GM12878 (cell line): ENCODE results near the gene VWA8. TPM values are rescaled to one million over a fixed set of nuclear protein-coding genes. Genes with fewer than 3 reads are reported as not detected.

Experiments
- ATAC-seq: fragments of 200-7000 bp; cut with Tn5 transposase; 3 replicates; pipeline ENCODE4 v1.9.1; 2020; ENCODE audit warnings: mild to moderate bottlenecking, moderate library complexity
- BruUV-seq: library from RNA; stranded (reverse); fragments of 400-500 nt; replicated peaks from 2 replicates; lab custom pipeline; 2021; lab: Mats Ljungman, UMichigan
- CTCF ChIA-PET: fragments of 300-600 bp; sonication (Branson Sonifier 250); formaldehyde crosslinking; extraction: SDS; loops from one replicate; lab custom pipeline; 2021; ENCODE audit warnings: inconsistent platforms; lab: Yijun Ruan, JAX
- POLR2A ChIA-PET: fragments of 350-600 bp; formaldehyde crosslinking; extraction: SDS; loops from one replicate; lab custom pipeline; 2021; ENCODE audit warnings: inconsistent platforms; lab: Charles Lee
- RAD21 ChIA-PET: fragments of 300-600 bp; sonication (Branson Sonifier 250); formaldehyde crosslinking; loops from one replicate; lab custom pipeline; 2023; ENCODE audit warnings: antibody characterized with exemption; ENCODE audit not compliant: unreplicated experiment; lab: Charles Lee
- SMC1A ChIA-PET: fragments of 300-600 bp; sonication (Branson Sonifier 250); formaldehyde crosslinking; loops from one replicate; lab custom pipeline; 2023; ENCODE audit not compliant: unreplicated experiment, uncharacterized antibody; lab: Charles Lee
- DNase-seq: peaks from one replicate; pipeline ENCODE4 v3.0.0-alpha.2; 2011; ENCODE audit warnings: low read depth, low spot score
- FAIRE-seq: peaks from 3 replicates; lab custom pipeline; 2011; peaks lifted over from hg19 to GRCh38; lab: Jason Lieb, UNC
- H2AFZ ChIP-seq: 2 replicates; pipeline ENCODE4 v1.6.0; 2011; ENCODE audit warnings: low read depth, low read length, control low read depth; ENCODE audit not compliant: control insufficient read depth
- H3K27ac ChIP-seq: 2 replicates; pipeline ENCODE4 v1.5.1; 2011; ENCODE audit warnings: control low read depth; ENCODE audit not compliant: control insufficient read depth, insufficient read depth
- H3K27me3 ChIP-seq, 2 experiments: replicated peaks in 1 of 2; 2 replicates each; pipeline versions ENCODE4 v1.6.0 to v1.6.1; 2011; ENCODE audit warnings: low read length in 1 of 2; ENCODE audit not compliant: control insufficient read depth in 2 of 2, insufficient read depth in 2 of 2
- H3K36me3 ChIP-seq, 2 experiments: 2 replicates each; pipeline ENCODE4 v1.5.1; 2011; ENCODE audit warnings: low read length in 1 of 2; ENCODE audit not compliant: control insufficient read depth in 2 of 2, insufficient read depth in 2 of 2
- H3K4me1 ChIP-seq: 2 replicates; pipeline ENCODE4 v1.6.1; 2011; ENCODE audit warnings: mild to moderate bottlenecking, low read length, moderate library complexity, mixed read lengths; ENCODE audit not compliant: control insufficient read depth, insufficient read depth
- H3K4me2 ChIP-seq: 2 replicates; pipeline ENCODE4 v1.6.0; 2011; ENCODE audit warnings: control low read depth; ENCODE audit not compliant: control insufficient read depth, insufficient read depth
- H3K4me3 ChIP-seq: fragments of 200-600 bp; sonication (generic); 2 replicates; pipeline ENCODE4 v1.5.1; 2016
- H3K79me2 ChIP-seq: 2 replicates; pipeline ENCODE4 v1.6.0; 2011; ENCODE audit warnings: low read length; ENCODE audit not compliant: control insufficient read depth, insufficient read depth
- H3K9ac ChIP-seq: 2 replicates; pipeline ENCODE4 v1.8.0; 2011; ENCODE audit warnings: low read length, control low read depth, mixed read lengths; ENCODE audit not compliant: control insufficient read depth, insufficient read depth
- H3K9me3 ChIP-seq: replicated peaks from 3 replicates; pipeline ENCODE4 v1.5.1; 2011; ENCODE audit warnings: mild to moderate bottlenecking, low read length; ENCODE audit not compliant: control insufficient read depth, insufficient read depth
- H4K20me1 ChIP-seq: 2 replicates; pipeline ENCODE4 v1.6.0; 2011; ENCODE audit not compliant: control insufficient read depth, insufficient read depth
- CBX3 ChIP-seq: fragments of 200-600 bp; sonication (generic); IDR thresholded peaks from 2 replicates; pipeline ENCODE4 v1.6.1; 2016; ENCODE audit warnings: low read depth, borderline replicate concordance
- CBX5 ChIP-seq: sonication (generic); IDR thresholded peaks from 2 replicates; pipeline ENCODE4 v1.6.1; 2016; ENCODE audit warnings: low read depth, moderate library complexity, mild to moderate bottlenecking, inconsistent platforms
- CHD2 ChIP-seq: IDR thresholded peaks from 2 replicates; pipeline ENCODE4 v1.6.1; 2011; ENCODE audit warnings: low read depth, low read length, improper control_type of control experiment, borderline replicate concordance
- FOXK2 ChIP-seq: fragments of 450-650 bp; IDR thresholded peaks from 2 replicates; pipeline ENCODE4 v1.6.1; 2017; ENCODE audit warnings: mild to moderate bottlenecking, moderate library complexity
- JUND ChIP-seq: IDR thresholded peaks from 2 replicates; pipeline ENCODE4 v1.6.1; 2012; ENCODE audit warnings: low read depth, mild to moderate bottlenecking, low read length, improper control_type of control experiment, moderate library complexity
- KDM1A ChIP-seq: fragments of 200-600 bp; sonication (generic); IDR thresholded peaks from 2 replicates; pipeline ENCODE4 v1.6.1; 2016; ENCODE audit warnings: borderline replicate concordance
- KLF5 ChIP-seq: fragments of 450-650 bp; IDR thresholded peaks from 2 replicates; pipeline ENCODE4 v1.6.1; 2014; ENCODE audit warnings: mild to moderate bottlenecking; ENCODE audit not compliant: partially characterized antibody
- NFYB ChIP-seq: IDR thresholded peaks from 2 replicates; pipeline ENCODE4 v1.6.1; 2011; ENCODE audit warnings: low read depth, mild to moderate bottlenecking, low read length, improper control_type of control experiment, moderate library complexity; ENCODE audit not compliant: insufficient read depth
- POU2F2 ChIP-seq: IDR thresholded peaks from 3 replicates; pipeline ENCODE4 v1.6.1; 2011; ENCODE audit warnings: low read depth, mild to moderate bottlenecking, low read length, borderline replicate concordance
- RELA ChIP-seq: fragments of 450-650 bp; IDR thresholded peaks from 2 replicates; pipeline ENCODE4 v1.8.0; 2014; ENCODE audit warnings: borderline replicate concordance; ENCODE audit not compliant: partially characterized antibody
- SREBF2 ChIP-seq: IDR thresholded peaks from 2 replicates; pipeline ENCODE4 v1.6.1; 2012; ENCODE audit warnings: mild to moderate bottlenecking, low read length
- SUZ12 ChIP-seq: fragments of 200-600 bp; sonication (generic); IDR thresholded peaks from one replicate; pipeline ENCODE4 v1.6.1; 2018; ENCODE audit warnings: antibody characterized with exemption, mild to moderate bottlenecking; ENCODE audit not compliant: unreplicated experiment
- ZNF622 ChIP-seq: fragments of 450-650 bp; IDR thresholded peaks from 2 replicates; pipeline ENCODE4 v1.6.1; 2017; ENCODE audit warnings: mild to moderate bottlenecking, inconsistent platforms
- ZZZ3 ChIP-seq: IDR thresholded peaks from 2 replicates; pipeline ENCODE4 v1.6.1; 2011; ENCODE audit warnings: low read depth; ENCODE audit not compliant: control insufficient read depth, insufficient read length
- WGBS: methylation state at CpG from one replicate; pipeline ENCODE4 v1.1.6; 2016; ENCODE audit warnings: low lambda C conversion rate; ENCODE audit not compliant: insufficient replicate concordance, insufficient coverage; ENCODE audit errors: missing lambda C conversion rate; 5-methylcytosine and 5-hydroxymethylcytosine counted together
- in situ Hi-C: fragments of 300-500 bp; cut with MboI; formaldehyde crosslinking; loops from 9 replicates; pipeline ENCODE4 v1.14.3; 2018; ENCODE audit warnings: mixed read lengths
- intact Hi-C: fragments of 100-400 bp; cut with micrococcal nuclease; formaldehyde crosslinking; loops from one replicate; pipeline ENCODE4 v1.14.2; 2022; ENCODE audit not compliant: unreplicated experiment
- polyA plus RNA-seq, 11 experiments: library from polyadenylated mRNA; depleted of rRNA in 4 of 11; unstranded in 6 of 11; stranded (reverse) in 5 of 11; fragments of >200 nt; fragmentation: Nextera tagmentation in 4 of 11; fragmentation: Illumina TruSeq in 1 of 11; extraction: Ambion mirVana in 4 of 11; extraction: Trizol in 1 of 11; gene quantifications; 1 replicate in 1 of 11; 2 replicates in 10 of 11; pipeline versions ENCODE4 v1.2.1 to v1.2.3, GENCODE V29; 2011 to 2016; ENCODE audit warnings: inconsistent platforms in 2 of 11, missing spikeins in 2 of 11, low read depth in 1 of 11
- total RNA-seq, 4 experiments: library from RNA; depleted of rRNA in 3 of 4; stranded (reverse); fragments of >200 nt in 3 of 4; fragmentation: Illumina TruSeq in 1 of 4; extraction: Trizol in 1 of 4; gene quantifications; 2 replicates each; pipeline versions ENCODE4 v1.2.1 to v1.2.3, GENCODE V29; 2013 to 2021

Gene VWA8
- total and polyA plus RNA-seq, 10 of the 15 experiments (the other 5 are each of a cell fraction or from before 2014, with no cell fraction given) = 3.0 to 21.8 (median 13.5) TPM

GRCh38 chr13:41931337-41931736 is 29.6 kb downstream of the VWA8 start:
- H3K9me3 ChIP-seq = peaks cover 9% of the 10 kb centered on the region; the same call in 2 of the 3 replicates
- FAIRE-seq = no peak
- peaks cover 8% of the 10 kb centered on the region for H3K79me2 ChIP-seq
- ChIA-PET SMC1A (interaction anchor here (0.6 to 3.0 kb wide), 10 partner anchors 10 to 257 kb away, joined by 3 to 18 read pairs (median 4); partner anchors contain the start of gene VWA8), CTCF (interaction anchor here (0.6 to 2.9 kb wide), 4 partner anchors 11 to 590 kb away, joined by 3 to 12 read pairs (median 6); no protein-coding TSS in a partner anchor)
- no peaks in the 10 kb centered on the region for H4K20me1 ChIP-seq
- BruUV-seq = no TSS peak
- H2AFZ ChIP-seq = no peak overlapping the region
- peaks cover 4% of the 10 kb centered on the region; the same call in 1 of the 2 replicates for H3K4me1 ChIP-seq
- H3K4me2 ChIP-seq = no peak overlapping the region
- H3K36me3 ChIP-seq = no peaks in the 10 kb centered on the region; a peak in 1 of 4 replicates
- TF ChIP-seq FOXK2 (no peak), KDM1A (no peak), CHD2 (no peak), SREBF2 (no peak), CBX3 (no peak), RELA (no peak), KLF5 (no peak)
- TF ChIP-seq, all 136 proteins: peak for 0
- intact Hi-C loops = no loop called here
- DNase-seq (no peak), ATAC-seq (no peak)
- H3K9ac ChIP-seq = no peak overlapping the region
- H3K27ac ChIP-seq = no peak overlapping the region
- H3K4me3 ChIP-seq = no peak overlapping the region
- WGBS = 100% methylated on average over 1 of the region's 1 CpG
- H3K27me3 ChIP-seq = no peaks in the 10 kb centered on the region
- ChIA-PET RAD21 (interaction anchor here (0.6 to 1.8 kb wide), 8 partner anchors 11 to 179 kb away, joined by 3 to 12 read pairs (median 4); no protein-coding TSS in a partner anchor), POLR2A (interaction anchor here (0.6 to 1.4 kb wide), 6 partner anchors 9 to 145 kb away, joined by 3 to 6 read pairs (median 4); no protein-coding TSS in a partner anchor)
- in situ Hi-C loops = no loop called here

- POLR2A ChIA-PET = no interaction called here
- no peaks in the 10 kb centered on the region for H4K20me1 ChIP-seq
- no peak overlapping the region for H3K27ac ChIP-seq
- RAD21 ChIA-PET = no interaction called here
- H3K9me3 ChIP-seq = peaks cover 17% of the 10 kb centered on the region
- H3K27me3 ChIP-seq = no peaks in the 10 kb centered on the region
- WGBS = 89% methylated on average over 5 of the region's 5 CpGs
- H3K79me2 ChIP-seq = peaks cover 10% of the 10 kb centered on the region
- CTCF ChIA-PET = interaction anchor here (1.0 kb wide), 1 partner anchor 12 kb away, joined by 7 read pairs; no protein-coding TSS in a partner anchor
- no peak overlapping the region for H3K4me2 ChIP-seq
- no TSS peak for BruUV-seq
- FAIRE-seq (no peak), DNase-seq (no peak)
- no peak overlapping the region for H3K9ac ChIP-seq
- H3K4me3 ChIP-seq = no peak overlapping the region
- peaks cover 4% of the 10 kb centered on the region; the same call in 1 of the 2 replicates for H3K4me1 ChIP-seq
- in situ Hi-C loops = no loop called here
- no peak for TF ChIP-seq POU2F2
- TF ChIP-seq ZZZ3 = no peak
- TF ChIP-seq ZNF622 = no peak
- TF ChIP-seq NFYB = no peak
- TF ChIP-seq SUZ12 = no peak
- no peak for TF ChIP-seq CBX5
- TF ChIP-seq JUND = no peak
- TF ChIP-seq, all 136 proteins: peak for 0
- H2AFZ ChIP-seq = no peak overlapping the region
- intact Hi-C loops = no loop called here
- peaks cover 0 to 3% of the 10 kb centered on the region in 2 experiments; a peak in 2 of 4 replicates for H3K36me3 ChIP-seq
- SMC1A ChIA-PET = interaction anchor here (1.0 to 2.2 kb wide), 2 partner anchors 9 to 10 kb away, joined by 4 to 12 read pairs; no protein-coding TSS in a partner anchor
- no peak for ATAC-seq
Observed at GRCh38 chr13:41930154-41930553, 30.8 kb downstream of the VWA8 start.
